ENCODE results near the gene TBX15. TPM values are rescaled to one million over a fixed set of nuclear protein-coding genes. Genes with fewer than 3 reads are reported as not detected.

TBX15 gene
- total RNA-seq, 4 donors from 2014 or later, result 3.3 to 10.8 (median 3.5) TPM

DNA sequence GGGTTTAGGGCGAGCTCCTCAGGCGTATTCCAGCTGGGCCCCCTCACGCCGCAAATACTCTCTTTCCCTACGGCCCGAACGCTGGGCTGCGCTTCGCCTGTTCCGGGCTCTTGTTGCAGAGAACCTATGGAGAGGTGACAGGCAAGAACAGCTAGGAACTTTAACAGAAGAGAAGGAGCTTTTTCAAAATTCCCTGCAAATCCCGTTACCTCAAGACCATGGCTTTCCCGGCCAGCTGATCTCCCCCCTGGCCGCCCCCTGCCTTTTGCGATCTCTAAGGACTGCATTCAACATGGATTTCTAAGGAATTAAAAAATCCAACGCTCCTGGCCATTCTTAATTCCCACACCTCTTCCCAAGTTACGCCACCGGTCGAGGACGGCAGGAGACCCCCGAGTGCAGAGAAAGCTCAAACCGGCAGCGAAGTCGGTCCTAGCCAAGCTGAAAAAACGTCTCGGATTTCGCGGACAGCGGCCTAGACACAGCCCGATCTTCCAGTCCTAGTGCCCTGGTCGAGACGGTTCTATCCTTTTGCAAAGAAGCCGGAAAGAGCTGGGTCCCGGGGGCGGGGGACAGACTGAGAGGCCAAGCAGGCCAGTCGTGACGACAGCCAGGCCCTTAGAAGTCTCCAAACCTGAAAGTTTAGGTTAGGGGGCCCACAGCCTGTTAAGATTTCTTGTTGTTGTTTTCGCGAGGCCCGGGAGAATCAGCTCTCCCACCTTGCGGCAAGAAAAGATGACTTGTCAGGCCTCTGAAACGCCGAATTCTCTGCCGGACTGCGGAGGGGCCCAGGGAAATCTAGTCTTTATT lies 1.1 kb upstream of the TBX15 start:
- Histone ChIP-seq H3K4me1 (peaks cover 44% of the 10 kb centered on the region), H3K27ac (peak overlapping the region; percentile 84), H3K27me3 (peaks cover 100% of the 10 kb centered on the region), H3K9me3 (no peaks in the 10 kb centered on the region), H3K36me3 (no peaks in the 10 kb centered on the region), H3K4me3 (peak overlapping the region; percentile 56)
- TF ChIP-seq, protein P1, sequence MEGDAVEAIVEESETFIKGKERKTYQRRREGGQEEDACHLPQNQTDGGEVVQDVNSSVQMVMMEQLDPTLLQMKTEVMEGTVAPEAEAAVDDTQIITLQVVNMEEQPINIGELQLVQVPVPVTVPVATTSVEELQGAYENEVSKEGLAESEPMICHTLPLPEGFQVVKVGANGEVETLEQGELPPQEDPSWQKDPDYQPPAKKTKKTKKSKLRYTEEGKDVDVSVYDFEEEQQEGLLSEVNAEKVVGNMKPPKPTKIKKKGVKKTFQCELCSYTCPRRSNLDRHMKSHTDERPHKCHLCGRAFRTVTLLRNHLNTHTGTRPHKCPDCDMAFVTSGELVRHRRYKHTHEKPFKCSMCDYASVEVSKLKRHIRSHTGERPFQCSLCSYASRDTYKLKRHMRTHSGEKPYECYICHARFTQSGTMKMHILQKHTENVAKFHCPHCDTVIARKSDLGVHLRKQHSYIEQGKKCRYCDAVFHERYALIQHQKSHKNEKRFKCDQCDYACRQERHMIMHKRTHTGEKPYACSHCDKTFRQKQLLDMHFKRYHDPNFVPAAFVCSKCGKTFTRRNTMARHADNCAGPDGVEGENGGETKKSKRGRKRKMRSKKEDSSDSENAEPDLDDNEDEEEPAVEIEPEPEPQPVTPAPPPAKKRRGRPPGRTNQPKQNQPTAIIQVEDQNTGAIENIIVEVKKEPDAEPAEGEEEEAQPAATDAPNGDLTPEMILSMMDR (IDR thresholded peaks at IDR 0.05), result no peak
- TF ChIP-seq POLR2A (IDR thresholded peaks at IDR 0.05) (no peak), EP300 (IDR thresholded peaks at IDR 0.05) (no peak), POLR2AphosphoS5 (IDR thresholded peaks at IDR 0.05) (no peak)
- 42% methylated on average over 40 of the region's 44 CpGs for WGBS
- no peak for DNase-seq (ENCODE audit: low spot score in 2 of 2)

DNA sequence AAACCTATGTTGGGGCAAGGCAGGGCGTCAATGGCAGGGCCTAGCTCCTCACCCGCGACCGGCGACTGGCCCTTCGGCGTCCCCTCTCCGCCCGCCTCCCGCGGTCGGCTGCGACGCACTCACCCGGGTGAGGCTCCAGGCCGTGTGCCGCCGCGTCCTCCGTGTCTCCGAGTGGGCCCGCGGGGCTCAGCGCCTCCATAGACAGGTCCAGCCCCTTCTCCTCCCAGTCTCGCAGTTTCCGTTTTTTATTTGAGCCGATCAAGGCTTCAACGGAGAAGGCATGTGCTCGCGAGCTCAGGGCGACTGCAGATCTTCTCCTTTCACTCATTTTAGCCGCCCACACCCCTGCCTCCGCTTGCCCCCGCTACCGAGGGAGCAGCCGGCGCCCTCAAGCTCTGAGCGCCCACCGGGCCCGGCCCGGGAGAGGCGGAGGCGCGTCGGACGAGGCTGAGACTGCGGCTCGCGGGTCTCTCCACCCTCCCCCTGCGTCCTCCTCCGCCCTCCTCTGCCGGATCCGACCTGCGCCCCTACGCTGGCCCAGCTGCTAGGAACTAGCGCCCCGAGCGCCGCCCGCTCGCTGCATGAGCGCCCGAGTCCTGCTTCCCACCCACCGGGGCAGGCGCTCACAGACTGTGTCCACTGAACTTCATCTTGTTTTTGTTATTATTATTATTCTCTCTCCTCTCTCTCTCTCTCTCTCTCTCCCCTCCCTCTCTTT lies 516 bp downstream of the TBX15 start:
- TF ChIP-seq EP300 (IDR thresholded peaks at IDR 0.05) (no peak), POLR2AphosphoS5 (IDR thresholded peaks at IDR 0.05) (no peak), POLR2A (IDR thresholded peaks at IDR 0.05) (peak in 1 of 2 donors; percentile 46)
- TF ChIP-seq, protein P1 (IDR thresholded peaks at IDR 0.05), result no peak
- H3K36me3 ChIP-seq, result no peaks in the 10 kb centered on the region
- H3K4me3 ChIP-seq, result peak overlapping the region; percentile 56
- H3K27me3 ChIP-seq, result peaks cover 100% of the 10 kb centered on the region
- peak overlapping the region; percentile 84 for H3K27ac ChIP-seq
- H3K4me1 ChIP-seq, result peaks cover 52% of the 10 kb centered on the region
- DNase-seq (ENCODE audit: low spot score in 2 of 2), result no peak
- H3K9me3 ChIP-seq, result no peaks in the 10 kb centered on the region
- WGBS, result under 1% methylated on average over 52 of the region's 65 CpGs

DNA sequence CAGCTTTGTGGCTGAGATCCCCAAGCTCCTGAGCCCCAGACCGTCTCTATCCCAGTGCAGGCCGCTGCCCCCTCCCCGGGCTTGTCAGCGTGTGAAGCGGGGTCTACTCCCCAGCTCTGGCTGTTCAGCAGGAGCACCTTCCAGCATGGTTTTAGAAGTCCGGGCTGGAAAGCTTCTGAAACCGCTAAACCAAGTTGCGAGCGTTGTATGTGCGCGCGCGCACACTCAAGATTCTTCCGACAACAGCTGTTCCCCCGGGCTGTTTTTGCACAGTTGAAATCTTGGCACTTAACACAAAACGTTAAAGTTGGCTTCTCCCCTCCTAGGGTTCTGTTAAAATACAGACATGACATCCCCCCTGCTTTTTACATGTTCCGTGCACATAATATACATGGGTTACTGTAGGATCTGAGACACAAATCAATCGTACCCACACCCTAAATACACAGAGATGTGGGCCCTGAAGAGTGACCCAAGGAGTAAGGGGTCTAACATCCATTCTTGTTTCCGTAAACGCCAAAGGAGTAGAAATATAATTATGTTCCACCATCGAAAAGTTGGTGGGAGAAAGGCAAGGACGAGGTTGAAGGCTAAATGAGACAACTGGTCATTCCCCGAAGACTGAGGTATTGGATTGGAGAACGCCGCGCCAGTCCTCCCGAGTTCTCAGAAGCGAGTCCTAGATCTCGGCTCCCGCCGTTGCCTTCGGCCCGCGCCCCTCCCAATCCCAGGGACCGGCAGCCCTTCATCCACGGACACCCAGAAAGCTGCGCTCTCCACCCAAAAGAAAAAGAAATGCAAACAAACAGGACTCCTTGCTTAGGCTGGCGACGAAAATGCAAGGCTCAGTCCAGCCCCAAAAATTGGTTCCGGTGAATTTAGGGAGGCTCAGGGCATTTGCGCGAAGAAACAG lies 1.3 kb downstream of the TBX15 start:
- no peak for DNase-seq (ENCODE audit: low spot score in 2 of 2)
- Histone ChIP-seq H3K4me1 (peaks cover 52% of the 10 kb centered on the region), H3K9me3 (no peaks in the 10 kb centered on the region), H3K27ac (peak overlapping the region; percentile 84), H3K36me3 (no peaks in the 10 kb centered on the region), H3K4me3 (peak overlapping the region; percentile 56), H3K27me3 (peaks cover 97% of the 10 kb centered on the region)
- TF ChIP-seq POLR2A (IDR thresholded peaks at IDR 0.05) (no peak), POLR2AphosphoS5 (IDR thresholded peaks at IDR 0.05) (no peak), EP300 (IDR thresholded peaks at IDR 0.05) (no peak)
- TF ChIP-seq, protein P1 (IDR thresholded peaks at IDR 0.05), result no peak
- WGBS, result 7% methylated on average over 42 of the region's 42 CpGs

DNA sequence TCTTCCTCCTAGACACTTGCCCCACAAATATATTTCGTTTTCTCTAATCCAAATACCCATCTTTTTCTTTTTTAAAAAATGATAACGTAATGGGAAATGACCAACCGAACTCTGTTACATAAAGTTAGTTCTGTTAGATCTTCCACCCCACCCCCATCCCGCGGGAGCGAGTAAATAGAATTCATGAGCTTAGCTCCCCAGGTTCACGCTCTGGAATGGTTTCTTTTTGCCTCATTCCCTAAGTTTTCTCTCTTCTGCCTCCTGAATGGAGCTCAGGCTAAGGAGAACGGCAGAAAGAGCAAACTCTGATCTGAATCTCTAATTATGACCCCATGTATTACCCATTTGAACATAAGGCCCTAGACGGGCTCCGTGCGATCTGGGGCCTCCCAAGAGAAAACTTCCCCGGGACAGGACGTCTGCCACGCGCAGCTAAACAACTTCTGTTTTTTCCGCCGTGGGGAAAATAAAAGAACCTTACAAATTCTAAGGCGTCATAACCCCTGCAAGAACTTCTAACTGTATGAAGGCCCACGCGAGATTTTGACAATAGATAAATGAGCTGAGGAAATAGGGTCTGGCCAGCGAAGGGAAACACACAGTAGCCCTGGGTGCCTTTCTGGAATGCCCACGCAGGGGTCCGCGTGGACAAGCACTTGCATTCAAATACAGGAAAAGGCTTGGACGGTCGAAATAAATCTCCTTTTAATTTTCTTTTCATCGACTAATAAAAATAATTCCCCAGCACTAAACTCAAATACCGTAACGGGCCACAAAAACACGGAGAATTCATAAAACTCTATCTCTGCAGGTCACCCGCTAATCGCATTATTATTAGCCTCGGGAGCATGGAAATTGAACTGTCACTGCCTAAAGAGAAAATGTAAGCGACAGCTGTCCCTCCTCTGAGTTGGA lies 2.2 kb downstream of the TBX15 start:
- peak overlapping the region; percentile 56 for H3K4me3 ChIP-seq
- DNase-seq (ENCODE audit: low spot score in 2 of 2), result no peak
- H3K9me3 ChIP-seq, result no peaks in the 10 kb centered on the region
- TF ChIP-seq POLR2AphosphoS5 (IDR thresholded peaks at IDR 0.05) (no peak), EP300 (IDR thresholded peaks at IDR 0.05) (no peak), POLR2A (IDR thresholded peaks at IDR 0.05) (no peak)
- TF ChIP-seq, protein P1 (IDR thresholded peaks at IDR 0.05), result no peak
- 12% methylated on average over 34 of the region's 34 CpGs for WGBS
- peaks cover 90% of the 10 kb centered on the region for H3K27me3 ChIP-seq
- peak overlapping the region; percentile 84 for H3K27ac ChIP-seq
- H3K36me3 ChIP-seq, result no peaks in the 10 kb centered on the region
- H3K4me1 ChIP-seq, result peaks cover 52% of the 10 kb centered on the region

Measured in suprapubic skin (tissue), 4 donors.